H1 (cell line): ENCODE results near the gene SSRP1. TPM values are rescaled to one million over a fixed set of nuclear protein-coding genes. Genes with fewer than 3 reads are reported as not detected.

Source experiments
- CTCF ChIA-PET: fragments of 300-600 bp; sonication (Branson Sonifier 250); formaldehyde crosslinking; loops from one replicate; lab custom pipeline; 2021; ENCODE audit not compliant: partially characterized antibody; lab: Charles Lee
- POLR2A ChIA-PET: fragments of 300-600 bp; sonication (Branson Sonifier 250); formaldehyde crosslinking; loops from one replicate; lab custom pipeline; 2021; ENCODE audit warnings: inconsistent platforms; ENCODE audit not compliant: partially characterized antibody; lab: Charles Lee
- DNase-seq, 2 experiments: peaks; one replicate each; pipeline versions ENCODE4 v3.0.0 to v3.0.0-alpha.2; 2010 to 2022; ENCODE audit warnings: low spot score in 2 of 2, low read depth in 1 of 2, mixed read lengths in 1 of 2
- FAIRE-seq: peaks from 2 replicates; lab custom pipeline; 2011; peaks lifted over from hg19 to GRCh38; lab: Jason Lieb, UNC
- H2AFZ ChIP-seq: 2 replicates; pipeline ENCODE4 v1.8.1; 2012; ENCODE audit warnings: low read length, inconsistent platforms
- H2AK5ac ChIP-seq: 2 replicates; pipeline ENCODE4 v1.6.1; 2013; ENCODE audit warnings: low read depth, low read length
- H2BK120ac ChIP-seq: replicated peaks from 2 replicates; pipeline ENCODE3; 2013; ENCODE audit warnings: low read depth, low read length, inconsistent platforms
- H2BK12ac ChIP-seq: 2 replicates; pipeline ENCODE4 v1.6.1; 2013; ENCODE audit warnings: low read depth, low read length
- H2BK15ac ChIP-seq: 2 replicates; pipeline ENCODE4 v1.6.1; 2013; ENCODE audit warnings: low read length
- H2BK20ac ChIP-seq: 2 replicates; pipeline ENCODE4 v1.6.1; 2013; ENCODE audit warnings: low read length
- H2BK5ac ChIP-seq: 2 replicates; pipeline ENCODE4 v1.6.1; 2013; ENCODE audit warnings: low read depth, low read length
- H3K14ac ChIP-seq: 2 replicates; pipeline ENCODE4 v1.6.1; 2013; ENCODE audit warnings: inconsistent platforms; ENCODE audit not compliant: insufficient read length
- H3K18ac ChIP-seq: 2 replicates; pipeline ENCODE4 v1.6.1; 2013; ENCODE audit warnings: low read length; ENCODE audit errors: extremely low read depth
- H3K23ac ChIP-seq: 2 replicates; pipeline ENCODE4 v1.6.1; 2013; ENCODE audit warnings: inconsistent platforms; ENCODE audit not compliant: insufficient read length
- H3K23me2 ChIP-seq: 2 replicates; pipeline ENCODE4 v1.6.1; 2013; ENCODE audit warnings: low read depth, low read length
- H3K27ac ChIP-seq: 2 replicates; pipeline ENCODE4 v1.6.1; 2011; ENCODE audit warnings: low read depth, low read length, inconsistent platforms
- H3K27me3 ChIP-seq, 4 experiments: replicated peaks in 1 of 4; 1 replicate in 1 of 4; 2 replicates in 3 of 4; pipeline versions ENCODE4 v1.6.1 to v1.8.1; 2011 to 2013; ENCODE audit warnings: low read length in 3 of 4, mild to moderate bottlenecking in 3 of 4, inconsistent platforms in 2 of 4, mixed read lengths in 2 of 4, moderate library complexity in 1 of 4; ENCODE audit not compliant: control insufficient read depth in 3 of 4, insufficient read depth in 3 of 4; ENCODE audit errors: extremely low read depth in 1 of 4
- H3K36me3 ChIP-seq, 4 experiments: 2 replicates each; pipeline versions ENCODE4 v1.6.1 to v1.8.1; 2011 to 2013; ENCODE audit warnings: mild to moderate bottlenecking in 4 of 4, low read length in 3 of 4, moderate library complexity in 2 of 4, control low read depth in 1 of 4, inconsistent platforms in 1 of 4; ENCODE audit not compliant: insufficient read depth in 4 of 4, control insufficient read depth in 2 of 4
- H3K4ac ChIP-seq: replicated peaks from 2 replicates; pipeline ENCODE3; 2013; ENCODE audit warnings: low read length, low read depth, mixed read lengths, inconsistent platforms; ENCODE audit not compliant: insufficient read length
- H3K4me1 ChIP-seq, 4 experiments: replicated peaks in 1 of 4; 1 replicate in 1 of 4; 2 replicates in 3 of 4; pipeline versions ENCODE4 v1.6.1 to v1.8.1; 2011 to 2013; ENCODE audit warnings: low read length in 3 of 4, inconsistent platforms in 2 of 4, mixed read lengths in 1 of 4; ENCODE audit not compliant: insufficient read depth in 4 of 4, control insufficient read depth in 3 of 4
- H3K4me2 ChIP-seq, 2 experiments: 2 replicates each; pipeline versions ENCODE4 v1.6.1 to v1.8.1; 2011 to 2013; ENCODE audit warnings: low read depth in 2 of 2, low read length in 2 of 2, control low read depth in 1 of 2, inconsistent platforms in 1 of 2, mild to moderate bottlenecking in 1 of 2; ENCODE audit not compliant: insufficient read depth in 1 of 2
- H3K4me3 ChIP-seq, 4 experiments: fragments of 200-600, 300-600 bp in 1 of 4; sonication (generic), shearing (Covaris generic), sonication (Bioruptor Twin) in 1 of 4; 2 replicates each; pipeline versions ENCODE4 v1.5.1 to v1.8.1; 2011 to 2016; ENCODE audit warnings: low read length in 4 of 4, low read depth in 3 of 4, control low read depth in 2 of 4, inconsistent platforms in 2 of 4, mild to moderate bottlenecking in 2 of 4, mixed read lengths in 1 of 4, moderate library complexity in 1 of 4; ENCODE audit not compliant: insufficient read depth in 2 of 4; ENCODE audit errors: extremely low read depth in 1 of 4
- H3K56ac ChIP-seq: replicated peaks from 2 replicates; pipeline ENCODE3; 2013; ENCODE audit warnings: low read depth, mild to moderate bottlenecking, mixed read lengths, low read length, inconsistent platforms; ENCODE audit not compliant: insufficient read length
- H3K79me1 ChIP-seq: 2 replicates; pipeline ENCODE4 v1.6.1; 2013; ENCODE audit warnings: low read depth, low read length, control low read depth
- H3K79me2 ChIP-seq, 2 experiments: 2 replicates each; pipeline versions ENCODE4 v1.6.1 to v1.8.1; 2012 to 2013; ENCODE audit warnings: low read length in 2 of 2, mild to moderate bottlenecking in 2 of 2, inconsistent platforms in 1 of 2; ENCODE audit not compliant: insufficient read depth in 2 of 2, control insufficient read depth in 1 of 2
- H3K9ac ChIP-seq, 4 experiments: replicated peaks in 1 of 4; 1 replicate in 1 of 4; 2 replicates in 3 of 4; pipeline versions ENCODE4 v1.6.1 to v1.8.1; 2011 to 2013; ENCODE audit warnings: low read depth in 3 of 4, low read length in 3 of 4, control low read depth in 2 of 4, mild to moderate bottlenecking in 2 of 4, moderate library complexity in 2 of 4, inconsistent platforms in 1 of 4; ENCODE audit errors: extremely low read depth in 1 of 4
- H3K9me3 ChIP-seq, 2 experiments: 2 replicates each; pipeline versions ENCODE4 v1.6.1 to v1.8.1; 2012 to 2013; ENCODE audit warnings: mild to moderate bottlenecking in 2 of 2, moderate library complexity in 2 of 2, control low read depth in 1 of 2, inconsistent platforms in 1 of 2, low read depth in 1 of 2, low read length in 1 of 2, mixed read lengths in 1 of 2; ENCODE audit not compliant: insufficient read depth in 2 of 2
- H4K20me1 ChIP-seq, 2 experiments: replicated peaks in 1 of 2; 2 replicates each; pipeline versions ENCODE3 to v1.8.1; 2011 to 2013; ENCODE audit warnings: inconsistent platforms in 2 of 2, low read length in 2 of 2, mild to moderate bottlenecking in 1 of 2; ENCODE audit not compliant: insufficient read depth in 2 of 2, control insufficient read depth in 1 of 2
- H4K5ac ChIP-seq: 2 replicates; pipeline ENCODE4 v1.6.1; 2013; ENCODE audit warnings: low read length, low read depth, mixed read lengths, inconsistent platforms; ENCODE audit not compliant: insufficient read length
- H4K8ac ChIP-seq: 2 replicates; pipeline ENCODE4 v1.8.0; 2013; ENCODE audit warnings: mild to moderate bottlenecking, moderate library complexity, low read length, inconsistent platforms; ENCODE audit not compliant: insufficient read depth; ENCODE audit errors: extremely low read depth
- H4K91ac ChIP-seq: replicated peaks from 2 replicates; pipeline ENCODE3; 2013; ENCODE audit warnings: low read length, mixed read lengths, inconsistent platforms; ENCODE audit not compliant: insufficient read length
- ATF2 ChIP-seq: IDR thresholded peaks from 2 replicates; pipeline ENCODE4 v1.6.1; 2012; ENCODE audit warnings: low read length, inconsistent platforms
- CHD2 ChIP-seq: IDR thresholded peaks from 2 replicates; pipeline ENCODE4 v1.6.1; 2012; ENCODE audit warnings: low read length, improper control_type of control experiment
- GTF2F1 ChIP-seq: IDR thresholded peaks from 2 replicates; pipeline ENCODE4 v1.6.1; 2012; ENCODE audit warnings: low read depth, low read length, improper control_type of control experiment, borderline replicate concordance
- JUN ChIP-seq: IDR thresholded peaks from 2 replicates; pipeline ENCODE4 v1.6.1; 2011; ENCODE audit warnings: low read depth, mild to moderate bottlenecking, improper control_type of control experiment, low read length
- JUND ChIP-seq: IDR thresholded peaks from 2 replicates; pipeline ENCODE4 v1.6.1; 2011; ENCODE audit warnings: mild to moderate bottlenecking, improper control_type of control experiment, low read length
- MAX ChIP-seq: IDR thresholded peaks from 2 replicates; pipeline ENCODE4 v1.6.1; 2012; ENCODE audit warnings: inconsistent platforms
- NANOG ChIP-seq: IDR thresholded peaks from 2 replicates; pipeline ENCODE4 v1.6.1; 2011; ENCODE audit warnings: low read length, low read depth, mild to moderate bottlenecking, inconsistent platforms; ENCODE audit not compliant: insufficient read depth, poor library complexity, severe bottlenecking
- SP4 ChIP-seq: IDR thresholded peaks from 2 replicates; pipeline ENCODE4 v1.6.1; 2012; ENCODE audit warnings: low read length, inconsistent platforms
- TBP ChIP-seq: IDR thresholded peaks from 2 replicates; pipeline ENCODE4 v1.6.1; 2011; ENCODE audit warnings: low read depth, low read length, improper control_type of control experiment
- WGBS, 2 experiments: shearing (Covaris generic) in 1 of 2; methylation state at CpG; one replicate each; pipeline versions ENCODE4 v1.1.6 to v1.1.7; 2013 to 2015; ENCODE audit warnings: low lambda C conversion rate in 2 of 2, mixed read lengths in 2 of 2, inconsistent platforms in 1 of 2, low coverage in 1 of 2, missing lambda C conversion rate in 1 of 2; ENCODE audit not compliant: insufficient replicate concordance in 2 of 2, insufficient coverage in 1 of 2, insufficient read length in 1 of 2; ENCODE audit errors: extremely low coverage in 1 of 2, missing lambda C conversion rate in 1 of 2; 5-methylcytosine and 5-hydroxymethylcytosine counted together
- polyA plus RNA-seq, 7 experiments: library from polyadenylated mRNA; depleted of rRNA in 3 of 7; stranded (reverse) in 5 of 7; unstranded in 2 of 7; fragments of >200 nt in 5 of 7; fragments of 200-250 nt in 2 of 7; gene quantifications; 1 replicate in 5 of 7; 2 replicates in 1 of 7; 4 replicates in 1 of 7; pipeline versions ENCODE4 v1.2.1 to v1.2.3, GENCODE V29; 2011 to 2013; ENCODE audit warnings: missing spikeins in 2 of 7, mixed read lengths in 2 of 7
- total RNA-seq: library from RNA; stranded (reverse); fragmentation: NEBNext Ultra II Directional; extraction: Animal tissue kit (Norgen Biotek cat#: 25700); gene quantifications from 2 replicates; pipeline ENCODE4 v1.2.1, GENCODE V29; 2021

The SSRP1 gene
- total and polyA plus RNA-seq, 2 of the 8 experiments (the other 6 are each of a cell fraction or from before 2014, with no cell fraction given) = 259 to 281 TPM

- ChIA-PET CTCF (interaction anchor here (0.6 to 2.5 kb wide), 7 partner anchors 8 to 78 kb away, joined by 3 to 13 read pairs (median 5); no protein-coding TSS in a partner anchor), POLR2A (interaction anchor here (1.0 to 45.7 kb wide), 3 partner anchors 4 to 76 kb away, joined by 3 to 1279 read pairs (median 1279); partner anchors contain the start of genes P2RX3, PRG3, SSRP1 and TNKS1BP1)
- H2BK120ac ChIP-seq = no peak overlapping the region
- H3K23ac ChIP-seq = no peak overlapping the region
- peaks cover 5 to 6% of the 10 kb centered on the region in 2 experiments; a peak in 3 of 4 replicates for H3K9me3 ChIP-seq
- H3K18ac ChIP-seq = no peak overlapping the region; the same call in 1 of the 2 replicates
- no peak overlapping the region for H3K14ac ChIP-seq
- no peak overlapping the region for H3K4me2 ChIP-seq
- H2BK15ac ChIP-seq = no peak overlapping the region
- H2BK5ac ChIP-seq = peak overlapping the region; percentile 24; the same call in 1 of the 2 replicates
- H4K5ac ChIP-seq = no peak overlapping the region
- FAIRE-seq (no peak), DNase-seq (no peak)
- peaks cover 0 to 5% (median under 1%) of the 10 kb centered on the region in 4 experiments; a peak in 5 of 7 replicates for H3K4me1 ChIP-seq
- no peak overlapping the region for H3K4ac ChIP-seq
- 91% methylated on average over 8 of the region's 8 CpGs; no CpG with 5 or more reads in 1 of the 2 experiments for WGBS, 2 experiments
- peak overlapping the region; percentile 82 for H4K8ac ChIP-seq
- peaks cover 5 to 17% of the 10 kb centered on the region in 2 experiments for H4K20me1 ChIP-seq
- H3K79me2 ChIP-seq = peaks cover 0 to 40% of the 10 kb centered on the region in 2 experiments; a peak in 2 of 4 replicates
- H2AK5ac ChIP-seq = no peak overlapping the region
- H2BK12ac ChIP-seq = no peak overlapping the region
- no peak overlapping the region for H3K4me3 ChIP-seq
- no peak overlapping the region for H3K56ac ChIP-seq
- H2BK20ac ChIP-seq = no peak overlapping the region
- H3K27ac ChIP-seq = no peak overlapping the region
- TF ChIP-seq TBP (no peak), JUN (no peak), SP4 (no peak), MAX (no peak), CHD2 (no peak), JUND (no peak), GTF2F1 (no peak), ATF2 (no peak), NANOG (no peak)
- no peaks in the 10 kb centered on the region for H3K27me3 ChIP-seq
- no peaks in the 10 kb centered on the region for H3K23me2 ChIP-seq
- H2AFZ ChIP-seq = no peak overlapping the region
- peaks cover 26 to 53% (median 42%) of the 10 kb centered on the region in 4 experiments for H3K36me3 ChIP-seq
- no peak overlapping the region for H4K91ac ChIP-seq
- H3K79me1 ChIP-seq = peaks cover 19% of the 10 kb centered on the region
- H3K9ac ChIP-seq = no peak overlapping the region
These were observed 31.6 kb downstream of the SSRP1 start for GRCh38 chr11:57303990-57304579.
